Aorta (tissue), 5 donors: ENCODE results near the gene UBE2J1. TPM values are rescaled to one million over a fixed set of nuclear protein-coding genes. Genes with fewer than 3 reads are reported as not detected.
A peak's percentile ranks its signal among the peaks of the same experiment; 100 is the strongest.
"Not testable (repeated sequence)": the region's sequence is repeated elsewhere in the genome, so short reads cannot be mapped to it uniquely, and the experiment has no call there.

ENCODE experiments used
- ATAC-seq: fragments of 200-7000 bp; cut with Tn5 transposase; one replicate; pipeline ENCODE4 v1.9.1; 2022; ENCODE audit warnings: moderate library complexity; ENCODE audit not compliant: low FRiP score
- DNase-seq, 2 donors: peaks; one replicate each; pipeline ENCODE4 v3.0.0-alpha.2; 2020
- H3K27ac ChIP-seq, 2 donors: one replicate each; pipeline ENCODE4 v1.5.1; 2013; ENCODE audit warnings: low read length in 2 of 2, mild to moderate bottlenecking in 2 of 2, moderate library complexity in 2 of 2, control low read depth in 1 of 2, inconsistent platforms in 1 of 2, low read depth in 1 of 2
- H3K27me3 ChIP-seq, 2 donors: one replicate each; pipeline ENCODE4 v1.6.1; 2013; ENCODE audit warnings: control low read depth in 1 of 2, low read length in 1 of 2, mild to moderate bottlenecking in 1 of 2, moderate library complexity in 1 of 2; ENCODE audit not compliant: insufficient read depth in 2 of 2, control insufficient read depth in 1 of 2
- H3K36me3 ChIP-seq, 2 donors: one replicate each; pipeline ENCODE4 v1.6.1; 2013; ENCODE audit warnings: control low read depth in 1 of 2, low read length in 1 of 2, mild to moderate bottlenecking in 1 of 2; ENCODE audit not compliant: insufficient read depth in 2 of 2, control insufficient read depth in 1 of 2
- H3K4me1 ChIP-seq, 2 donors: one replicate each; pipeline ENCODE4 v1.6.1; 2013; ENCODE audit warnings: low read length in 2 of 2, control low read depth in 1 of 2, mild to moderate bottlenecking in 1 of 2, moderate library complexity in 1 of 2; ENCODE audit not compliant: insufficient read depth in 2 of 2, control insufficient read depth in 1 of 2
- H3K4me3 ChIP-seq, 2 donors: one replicate each; pipeline ENCODE4 v1.5.1; 2013; ENCODE audit warnings: low read length in 2 of 2, control low read depth in 1 of 2, mild to moderate bottlenecking in 1 of 2
- H3K9me3 ChIP-seq: one replicate; pipeline ENCODE4 v1.6.1; 2013; ENCODE audit warnings: mild to moderate bottlenecking, low read length; ENCODE audit not compliant: control insufficient read depth
- WGBS, 2 donors: extraction: QIAGEN DNeasy Blood & Tissue Kit; methylation state at CpG; one replicate each; pipeline ENCODE4 v1.1.7; 2013; 5-methylcytosine and 5-hydroxymethylcytosine counted together
- intact Hi-C, 2 donors: fragments of 100-400 bp; cut with DNase I; formaldehyde crosslinking; loops; one replicate each; pipeline versions ENCODE4 v1.14.2 to v1.15.0; 2022
- long read RNA-seq, 2 donors: library from polyadenylated mRNA; unstranded; transcript quantifications; one replicate each; pipeline ENCODE4 v2.0.0, GENCODE V29; 2020 to 2021
- polyA plus RNA-seq, 2 donors: library from polyadenylated mRNA; stranded (reverse); fragments of 200-250 nt; gene quantifications; one replicate each; pipeline ENCODE4 v1.2.3, GENCODE V29; 2013
- total RNA-seq, 2 donors: library from RNA; stranded (reverse); fragmentation: NEBNext Ultra II Directional; extraction: Animal tissue kit (Norgen Biotek cat#: 25700); gene quantifications; one replicate each; pipeline ENCODE4 v1.2.1, GENCODE V29; 2021
- donor health status: healthy with polysubstance abuse.
- donor health status: Bipolar disorder and iron deficiency.
- donor health status: DM: no; HTN: no; CAD: no.
- donor health status: DM: no; HTN: no; CAD: no.
- donor health status: DM: yes; HTN: yes; CAD: no.

The UBE2J1 gene
- total RNA-seq (10 to 100 TPM; 34.1 to 38.7 TPM), polyA plus RNA-seq (10 to 100 TPM; 18.6 to 29.7 TPM)
- long read RNA-seq, donor 1, full-length matches to known transcripts: 58 of 102 reads
- long read RNA-seq, donor 1, partial matches to known transcripts: 16 of 102 reads
- long read RNA-seq, donor 1, other reads (novel, unspliced or antisense): 28 of 102 reads
- long read RNA-seq, donor 2, full-length matches to known transcripts: 27 of 36 reads
- long read RNA-seq, donor 2, partial matches to known transcripts: 4 of 36 reads
- long read RNA-seq, donor 2, other reads (novel, unspliced or antisense): 5 of 36 reads

GRCh38 chr6:89352278-89353117 lies at the start of gene UBE2J1:
TSS of gene UBE2J1 (minus strand) at chr6:89352722. CDS start at chr6:89352569, 153 bp downstream.
- intact Hi-C loops: loop anchor here (5.0 kb wide), 3 partner anchors 40 to 370 kb away; partner anchors contain the start of gene PNRC1 (in 1 of the 2)
- Histone ChIP-seq H3K9me3 (no peaks in the 10 kb centered on the region), H3K4me1 (peaks cover 0 to 1% of the 10 kb centered on the region in 2 donors), H3K27ac (peak within 1 kb of the TSS; percentile 88 to 100), H3K36me3 (no peaks in the 10 kb centered on the region), H3K4me3 (peak within 1 kb of the TSS; percentile 64 to 99), H3K27me3 (no peaks in the 10 kb centered on the region)
- 0% methylated on average over 73 to 102 of the region's 102 CpGs for WGBS, 2 donors
- ATAC-seq: peak; percentile 98
- peak; percentile 98 to 99 for DNase-seq

- peak; percentile 54 for ATAC-seq
- Histone ChIP-seq H3K4me1 (no peaks in the 10 kb centered on the region), H3K9me3 (no peaks in the 10 kb centered on the region), H3K27ac (no peak overlapping the region), H3K36me3 (no peaks in the 10 kb centered on the region), H3K27me3 (no peaks in the 10 kb centered on the region), H3K4me3 (no peak overlapping the region)
- DNase-seq: no peak
- WGBS, 2 donors: 67 to 71% methylated on average over 6 of the region's 6 CpGs
- intact Hi-C loops: no loop called here
Measured at GRCh38 chr6:89400912-89401399, 48.4 kb upstream of the UBE2J1 start.

GRCh38 chr6:89400050-89400449 lies 47.5 kb upstream of the UBE2J1 start:
- Histone ChIP-seq H3K27me3 (no peaks in the 10 kb centered on the region), H3K9me3 (no peaks in the 10 kb centered on the region)
- intact Hi-C loops: no loop called here

GRCh38 chr6:89398762-89399525 lies 46.4 kb upstream of the UBE2J1 start:
- Histone ChIP-seq H3K27ac (no peak overlapping the region), H3K36me3 (no peaks in the 10 kb centered on the region), H3K4me1 (no peaks in the 10 kb centered on the region), H3K9me3 (no peaks in the 10 kb centered on the region), H3K27me3 (no peaks in the 10 kb centered on the region), H3K4me3 (no peak overlapping the region)
- intact Hi-C loops: no loop called here
- DNase-seq (no peak), ATAC-seq (no peak)
- 90 to 95% methylated on average over 7 of the region's 7 CpGs for WGBS, 2 donors

More at GRCh38 chr6:89400050-89400449, 47.5 kb upstream of the UBE2J1 start:
- Histone ChIP-seq H3K27ac (no peak overlapping the region), H3K36me3 (no peaks in the 10 kb centered on the region), H3K4me1 (no peaks in the 10 kb centered on the region), H3K4me3 (no peak overlapping the region)
- DNase-seq: no peak
- WGBS, 2 donors: 96 to 97% methylated on average over 3 of the region's 3 CpGs
- no peak for ATAC-seq

GRCh38 chr6:89397884-89398283 lies 45.4 kb upstream of the UBE2J1 start:
- H3K27ac ChIP-seq, H3K36me3 ChIP-seq, H3K4me1 ChIP-seq, ATAC-seq, H3K4me3 ChIP-seq, H3K27me3 ChIP-seq, intact Hi-C loops, DNase-seq, H3K9me3 ChIP-seq: not testable (repeated sequence)
- WGBS, 2 donors: 93 to 96% methylated on average over 4 of the region's 4 CpGs

GRCh38 chr6:89393659-89394058 lies 41.1 kb upstream of the UBE2J1 start:
- Histone ChIP-seq H3K4me3 (no peak overlapping the region), H3K4me1 (no peaks in the 10 kb centered on the region), H3K27ac (no peak overlapping the region), H3K9me3 (no peaks in the 10 kb centered on the region), H3K27me3 (no peaks in the 10 kb centered on the region), H3K36me3 (no peaks in the 10 kb centered on the region)
- intact Hi-C loops: no loop called here
- ATAC-seq (no peak), DNase-seq (no peak)
- WGBS, 2 donors: 95 to 100% methylated on average over 1 of the region's 1 CpG

GRCh38 chr6:89392823-89393222 lies 40.3 kb upstream of the UBE2J1 start:
- DNase-seq: no peak
- intact Hi-C loops: no loop called here
- Histone ChIP-seq H3K27me3 (no peaks in the 10 kb centered on the region), H3K27ac (no peak overlapping the region), H3K4me3 (no peak overlapping the region), H3K9me3 (no peaks in the 10 kb centered on the region), H3K36me3 (no peaks in the 10 kb centered on the region), H3K4me1 (no peaks in the 10 kb centered on the region)
- no peak for ATAC-seq

- 93 to 97% methylated on average over 6 of the region's 6 CpGs for WGBS, 2 donors
- no peak for DNase-seq
Measured at GRCh38 chr6:89388846-89389245, 36.3 kb upstream of the UBE2J1 start.

More at GRCh38 chr6:89388846-89389245, 36.3 kb upstream of the UBE2J1 start:
- no peaks in the 10 kb centered on the region for H3K9me3 ChIP-seq
- ATAC-seq: no peak
- no peaks in the 10 kb centered on the region for H3K4me1 ChIP-seq
- intact Hi-C loops: no loop called here
- H3K27me3 ChIP-seq: no peaks in the 10 kb centered on the region
- H3K27ac ChIP-seq: no peak overlapping the region
- H3K36me3 ChIP-seq: no peaks in the 10 kb centered on the region
- no peak overlapping the region for H3K4me3 ChIP-seq
